OCI-LY1 (cell line): ENCODE measurements around the gene M6PR.

ENCODE experiments used
- H2AFZ ChIP-seq: fragments of 200-600 bp; sonication (generic), shearing (Covaris generic); 2 replicates; pipeline ENCODE4 v1.6.0; 2014; ENCODE audit warnings: antibody characterized with exemption, mild to moderate bottlenecking, low read length
- H3F3A ChIP-seq: fragments of 200-600 bp; sonication (generic), shearing (Covaris generic); 2 replicates; pipeline ENCODE4 v1.6.0; 2014; ENCODE audit warnings: mild to moderate bottlenecking, antibody characterized with exemption, low read length, moderate library complexity; ENCODE audit not compliant: insufficient read depth
- H3K27ac ChIP-seq: fragments of 200-600 bp; sonication (generic); 2 replicates; pipeline ENCODE4 v1.5.1; 2014; ENCODE audit warnings: low read length, mixed run types, mild to moderate bottlenecking, low read depth; ENCODE audit not compliant: poor library complexity, severe bottlenecking
- H3K27me3 ChIP-seq: fragments of 200-600 bp; sonication (generic); 2 replicates; pipeline ENCODE4 v1.6.0; 2014; ENCODE audit warnings: antibody characterized with exemption, mild to moderate bottlenecking, low read length, moderate library complexity; ENCODE audit not compliant: insufficient read depth
- H3K36me3 ChIP-seq: fragments of 200-600 bp; sonication (generic); 2 replicates; pipeline ENCODE4 v1.6.1; 2014; ENCODE audit warnings: mild to moderate bottlenecking, antibody characterized with exemption, low read length, moderate library complexity, mixed read lengths; ENCODE audit not compliant: insufficient read depth
- H3K4me1 ChIP-seq: fragments of 200-600 bp; sonication (generic); 2 replicates; pipeline ENCODE4 v1.5.1; 2014; ENCODE audit warnings: mild to moderate bottlenecking, low read length, moderate library complexity; ENCODE audit not compliant: insufficient read depth, severe bottlenecking
- H3K4me2 ChIP-seq: fragments of 200-600 bp; sonication (generic), shearing (Covaris generic); 2 replicates; pipeline ENCODE4 v1.6.1; 2014; ENCODE audit warnings: low read length
- H3K4me3 ChIP-seq: fragments of 200-600 bp; sonication (generic); 2 replicates; pipeline ENCODE4 v1.5.1; 2014; ENCODE audit warnings: low read length, low read depth, mild to moderate bottlenecking, mixed read lengths; ENCODE audit not compliant: poor library complexity, severe bottlenecking
- H3K79me2 ChIP-seq: fragments of 200-600 bp; shearing (Covaris generic); 2 replicates; pipeline ENCODE4 v1.6.1; 2016; ENCODE audit warnings: mixed run types, low read length, mixed read lengths; ENCODE audit not compliant: insufficient read depth
- H3K9ac ChIP-seq: fragments of 200-600 bp; sonication (generic), shearing (Covaris generic); 2 replicates; pipeline ENCODE4 v1.6.1; 2014; ENCODE audit warnings: mild to moderate bottlenecking, low read length, mixed read lengths
- H3K9me2 ChIP-seq: fragments of 200-600 bp; sonication (generic), shearing (Covaris generic); 2 replicates; pipeline ENCODE4 v1.6.1; 2014; ENCODE audit warnings: low read depth, mild to moderate bottlenecking, low read length, mixed read lengths
- H3K9me3 ChIP-seq: fragments of 200-600 bp; shearing (Covaris generic); 2 replicates; pipeline ENCODE4 v1.6.1; 2014; ENCODE audit warnings: low read length, mixed read lengths
- H4K20me1 ChIP-seq: fragments of 200-600 bp; sonication (generic), shearing (Covaris generic); 2 replicates; pipeline ENCODE4 v1.6.0; 2016; ENCODE audit warnings: mild to moderate bottlenecking, low read length; ENCODE audit not compliant: insufficient read depth
- EZH2 ChIP-seq: fragments of 200-600 bp; sonication (generic), shearing (Covaris generic); IDR thresholded peaks from 2 replicates; pipeline ENCODE4 v1.8.0; 2017; ENCODE audit warnings: borderline replicate concordance, mixed run types, mild to moderate bottlenecking, antibody characterized with exemption, low read length, moderate library complexity, mixed read lengths
- TF ChIP-seq, protein P1 (sequence below): fragments of 200-600 bp; sonication (generic), shearing (Covaris generic); IDR thresholded peaks from 2 replicates; pipeline ENCODE4 v1.5.1; 2017; ENCODE audit warnings: mild to moderate bottlenecking, antibody characterized with exemption, low read length, moderate library complexity, mixed read lengths

M6PR gene

DNA sequence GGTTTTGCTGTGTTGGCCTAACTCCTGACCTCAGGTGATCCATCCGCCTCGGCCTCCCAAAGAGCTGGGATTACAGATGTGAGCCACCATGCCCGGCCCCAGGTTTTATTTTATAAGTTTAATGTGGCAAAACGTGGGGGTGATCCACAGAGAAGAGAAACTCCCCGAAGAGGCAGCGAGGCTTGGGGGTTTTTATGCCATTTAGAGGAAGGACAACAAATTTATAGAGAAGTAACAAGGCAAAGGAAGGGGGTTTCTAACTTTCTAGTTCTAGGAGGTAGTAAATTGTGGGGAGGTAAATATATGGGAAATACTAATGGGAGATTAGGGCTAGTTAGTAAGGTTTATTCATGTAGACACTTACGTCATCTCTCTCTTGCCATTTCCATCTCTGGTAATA lies 52.4 kb downstream of the M6PR start:
- H4K20me1 ChIP-seq, result no peaks in the 10 kb centered on the region
- no peak for TF ChIP-seq EZH2
- TF ChIP-seq, protein P1, sequence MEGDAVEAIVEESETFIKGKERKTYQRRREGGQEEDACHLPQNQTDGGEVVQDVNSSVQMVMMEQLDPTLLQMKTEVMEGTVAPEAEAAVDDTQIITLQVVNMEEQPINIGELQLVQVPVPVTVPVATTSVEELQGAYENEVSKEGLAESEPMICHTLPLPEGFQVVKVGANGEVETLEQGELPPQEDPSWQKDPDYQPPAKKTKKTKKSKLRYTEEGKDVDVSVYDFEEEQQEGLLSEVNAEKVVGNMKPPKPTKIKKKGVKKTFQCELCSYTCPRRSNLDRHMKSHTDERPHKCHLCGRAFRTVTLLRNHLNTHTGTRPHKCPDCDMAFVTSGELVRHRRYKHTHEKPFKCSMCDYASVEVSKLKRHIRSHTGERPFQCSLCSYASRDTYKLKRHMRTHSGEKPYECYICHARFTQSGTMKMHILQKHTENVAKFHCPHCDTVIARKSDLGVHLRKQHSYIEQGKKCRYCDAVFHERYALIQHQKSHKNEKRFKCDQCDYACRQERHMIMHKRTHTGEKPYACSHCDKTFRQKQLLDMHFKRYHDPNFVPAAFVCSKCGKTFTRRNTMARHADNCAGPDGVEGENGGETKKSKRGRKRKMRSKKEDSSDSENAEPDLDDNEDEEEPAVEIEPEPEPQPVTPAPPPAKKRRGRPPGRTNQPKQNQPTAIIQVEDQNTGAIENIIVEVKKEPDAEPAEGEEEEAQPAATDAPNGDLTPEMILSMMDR, result no peak
- H3K9ac ChIP-seq, result no peak overlapping the region
- no peak overlapping the region for H2AFZ ChIP-seq
- H3F3A ChIP-seq, result no peaks in the 10 kb centered on the region
- no peaks in the 10 kb centered on the region for H3K79me2 ChIP-seq
- H3K4me1 ChIP-seq, result no peaks in the 10 kb centered on the region
- H3K4me2 ChIP-seq, result no peak overlapping the region
- peaks cover 3% of the 10 kb centered on the region; the same call in 1 of the 2 replicates for H3K9me3 ChIP-seq
- H3K36me3 ChIP-seq, result no peaks in the 10 kb centered on the region
- H3K27ac ChIP-seq, result no peak overlapping the region
- H3K27me3 ChIP-seq, result no peaks in the 10 kb centered on the region
- H3K9me2 ChIP-seq, result no peaks in the 10 kb centered on the region
- H3K4me3 ChIP-seq, result no peak overlapping the region

DNA sequence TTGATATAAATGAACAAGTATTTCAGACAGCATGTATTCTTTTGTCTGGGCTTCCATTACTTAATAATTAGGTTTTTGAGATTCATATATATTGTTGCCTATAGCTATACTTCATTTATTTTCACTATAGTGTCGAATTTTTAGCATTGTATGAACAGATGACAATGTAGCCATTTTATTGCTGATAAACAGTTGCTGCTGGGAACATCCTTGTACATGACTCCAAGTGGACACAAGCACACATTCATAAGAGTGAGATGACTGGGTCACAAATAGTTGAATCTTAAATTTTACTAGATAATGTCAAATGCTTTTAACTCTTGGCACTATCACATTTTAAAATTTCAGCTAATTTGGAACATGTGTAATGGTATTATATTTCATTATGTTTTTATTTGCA lies 54.5 kb downstream of the M6PR start:
- Histone ChIP-seq H2AFZ (no peak overlapping the region), H3K27ac (no peak overlapping the region), H3K4me2 (no peak overlapping the region), H3F3A (no peaks in the 10 kb centered on the region), H3K9me2 (no peaks in the 10 kb centered on the region), H3K79me2 (no peaks in the 10 kb centered on the region), H3K4me3 (no peak overlapping the region), H3K9ac (no peak overlapping the region), H3K9me3 (peaks cover 3% of the 10 kb centered on the region; the same call in 1 of the 2 replicates), H3K4me1 (peaks cover 3% of the 10 kb centered on the region), H3K36me3 (no peaks in the 10 kb centered on the region), H3K27me3 (no peaks in the 10 kb centered on the region), H4K20me1 (no peaks in the 10 kb centered on the region)
- TF ChIP-seq EZH2, result no peak
- TF ChIP-seq, protein P1, result no peak

DNA sequence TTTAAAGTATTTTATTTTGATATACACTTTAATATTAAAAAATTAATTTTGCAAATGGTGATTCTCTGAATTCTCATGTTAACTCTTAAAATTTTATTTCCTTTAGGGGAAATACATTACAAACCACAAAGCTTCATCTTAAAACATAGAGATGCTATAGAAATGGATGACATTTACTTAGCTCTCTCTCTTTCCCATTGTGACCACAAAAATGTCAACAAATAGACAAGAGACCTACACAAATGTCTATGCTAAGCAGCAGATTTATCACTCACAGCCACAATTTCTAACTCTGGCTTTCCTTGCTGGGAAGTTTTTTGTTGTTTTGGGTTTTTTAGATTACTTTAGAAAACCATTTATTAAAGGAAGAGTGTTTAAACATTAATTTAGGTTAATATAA lies 55.1 kb downstream of the M6PR start:
- Histone ChIP-seq H3K36me3 (no peaks in the 10 kb centered on the region), H3K27me3 (no peaks in the 10 kb centered on the region), H3F3A (no peaks in the 10 kb centered on the region), H3K4me1 (peaks cover 3% of the 10 kb centered on the region), H3K27ac (no peak overlapping the region), H3K9ac (no peak overlapping the region), H3K4me2 (no peak overlapping the region), H3K9me2 (no peaks in the 10 kb centered on the region), H4K20me1 (no peaks in the 10 kb centered on the region), H3K79me2 (no peaks in the 10 kb centered on the region), H3K4me3 (no peak overlapping the region), H3K9me3 (peaks cover 3% of the 10 kb centered on the region; the same call in 1 of the 2 replicates), H2AFZ (no peak overlapping the region)
- TF ChIP-seq, protein P1, result no peak
- TF ChIP-seq EZH2, result no peak
